ENCODE results near the gene TMSB4X.
"Not testable (repeated sequence)": the region's sequence is repeated elsewhere in the genome, so short reads cannot be mapped to it uniquely, and the experiment has no call there.

The TMSB4X gene

GRCh38 chrX:12976819-12977732, 2.2 kb downstream of the TMSB4X start:
- not testable (repeated sequence) for DNase-seq (ENCODE audit: low read depth)

GRCh38 chrX:12977761-12978204, 2.9 kb downstream of the TMSB4X start:
- DNase-seq (ENCODE audit: low read depth) = no peak

- DNase-seq (ENCODE audit: low read depth) = peak; percentile 54
These were observed 3.5 kb downstream of the TMSB4X start for GRCh38 chrX:12978205-12979025.

GRCh38 chrX:12979026-12979607, 4.2 kb downstream of the TMSB4X start:
- DNase-seq (ENCODE audit: low read depth) = no peak

GRCh38 chrX:12979616-12980015, 4.7 kb downstream of the TMSB4X start:
- DNase-seq (ENCODE audit: low read depth) = no peak

- DNase-seq (ENCODE audit: low read depth) = not testable (repeated sequence)
These were observed 5.1 kb downstream of the TMSB4X start for GRCh38 chrX:12980039-12980438.

GRCh38 chrX:12981880-12982279, 7.0 kb downstream of the TMSB4X start:
- DNase-seq (ENCODE audit: low read depth) = no peak

GRCh38 chrX:12984603-12985319, 9.9 kb downstream of the TMSB4X start:
- DNase-seq (ENCODE audit: low read depth) = no peak

GRCh38 chrX:12985331-12985730, 10.4 kb downstream of the TMSB4X start:
- DNase-seq (ENCODE audit: low read depth) = no peak

- no peak for DNase-seq (ENCODE audit: low read depth)
These were observed 11.4 kb downstream of the TMSB4X start for GRCh38 chrX:12986164-12986779.

GRCh38 chrX:12986886-12987285, 12.0 kb downstream of the TMSB4X start:
- no peak for DNase-seq (ENCODE audit: low read depth)

GRCh38 chrX:12987340-12987739, 12.4 kb downstream of the TMSB4X start:
- DNase-seq (ENCODE audit: low read depth) = no peak

GRCh38 chrX:12987900-12988594, 13.1 kb downstream of the TMSB4X start:
- DNase-seq (ENCODE audit: low read depth) = no peak

- no peak for DNase-seq (ENCODE audit: low read depth)
These were observed 13.9 kb downstream of the TMSB4X start for GRCh38 chrX:12988797-12989196.

- DNase-seq (ENCODE audit: low read depth) = no peak
These were observed 14.6 kb downstream of the TMSB4X start for GRCh38 chrX:12989461-12989860.

- no peak for DNase-seq (ENCODE audit: low read depth)
These were observed 16.7 kb downstream of the TMSB4X start for GRCh38 chrX:12991575-12991974.

GRCh38 chrX:12992544-12993118, 17.7 kb downstream of the TMSB4X start:
- DNase-seq (ENCODE audit: low read depth) = no peak

GRCh38 chrX:12993826-12994225, 18.9 kb downstream of the TMSB4X start:
- DNase-seq (ENCODE audit: low read depth) = no peak

- no peak for DNase-seq (ENCODE audit: low read depth)
These were observed 19.4 kb downstream of the TMSB4X start for GRCh38 chrX:12994321-12994720.

GRCh38 chrX:12996934-12997435, 22.1 kb downstream of the TMSB4X start:
- no peak for DNase-seq (ENCODE audit: low read depth)

Measured in activated gamma-delta T cell treated with anti-CD3 and anti-CD28 coated beads, Interleukin-2, amount 50 U/mL, for 16 hours (primary cell).